ENCODE data around the gene RETREG1.
"Not testable (repeated sequence)": the region's sequence is repeated elsewhere in the genome, so short reads cannot be mapped to it uniquely, and the experiment has no call there.

The RETREG1 gene

DNA sequence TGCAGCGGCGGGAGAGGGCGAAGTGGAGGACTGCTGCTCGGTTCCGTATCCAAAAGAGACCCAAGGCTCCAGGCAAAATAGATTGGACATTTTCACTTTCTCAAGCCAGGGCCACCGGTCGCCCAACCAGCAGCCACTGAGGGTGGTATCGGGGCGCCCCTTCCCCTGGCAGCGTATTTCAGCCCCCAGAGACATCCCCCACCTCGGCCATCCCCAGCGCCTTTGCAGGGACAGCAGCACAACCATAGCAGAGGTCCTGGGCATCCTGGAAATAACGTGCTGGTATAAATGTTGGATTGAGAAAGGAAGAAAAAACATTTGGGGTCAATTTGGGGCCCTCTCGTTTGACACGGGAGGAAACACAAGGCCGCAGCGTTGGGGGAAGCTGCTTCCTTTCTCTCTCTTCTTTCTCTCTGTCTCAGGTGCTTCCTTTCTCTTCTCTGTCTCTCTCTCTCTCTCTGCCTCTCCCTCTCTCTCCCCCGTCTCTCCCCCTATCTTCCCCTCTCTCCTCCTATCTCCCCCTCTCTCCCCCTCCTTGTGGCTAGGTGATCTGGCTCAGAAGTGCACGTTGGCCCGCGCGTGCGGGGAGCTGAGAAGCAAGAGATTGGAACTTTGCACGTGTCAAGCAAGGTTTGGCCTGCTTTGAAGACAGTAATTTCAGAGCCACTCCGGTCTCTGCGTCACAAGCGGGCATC is 624 bp upstream of the RETREG1 start:
- Histone ChIP-seq H2AFZ (ENCODE audit: low read length) (peak overlapping the region; percentile 93), H3K23ac (ENCODE audit: low read depth, low read length, poor library complexity) (peak overlapping the region; percentile 57), H3K4me1 (ENCODE audit: control insufficient read depth in 2 of 2, insufficient read depth in 1 of 2, low read depth in 1 of 2, low read length in 2 of 2) (peaks cover 4 to 9% of the 10 kb centered on the region in 2 donors), H3K36me3 (replicated peaks in 1 of 2; ENCODE audit: control insufficient read depth in 2 of 2, insufficient read depth in 2 of 2, low read length in 2 of 2) (no peaks in the 10 kb centered on the region), H2BK120ac (ENCODE audit: low read depth, low read length) (peak overlapping the region; percentile 30), H3K27me3 (ENCODE audit: control insufficient read depth in 3 of 3, insufficient read depth in 3 of 3, low read depth in 1 of 3, low read length in 3 of 3) (peaks cover 6 to 77% (median 30%) of the 10 kb centered on the region in 3 experiments), H2BK12ac (ENCODE audit: low read length) (no peak overlapping the region), H3K4me3 (ENCODE audit: low read length in 2 of 2) (peak overlapping the region; percentile 50 to 94), H2BK15ac (ENCODE audit: low read length) (peak overlapping the region; percentile 43), H3K9ac (ENCODE audit: low read depth, low read length, poor library complexity) (peak overlapping the region; percentile 70), H3K4ac (ENCODE audit: low read length) (no peak overlapping the region), H4K91ac (ENCODE audit: low read depth, low read length, poor library complexity) (no peak overlapping the region), H3K9me3 (replicated peaks in 1 of 2; ENCODE audit: control insufficient read depth in 2 of 2, insufficient read depth in 1 of 2, low read depth in 1 of 2, low read length in 2 of 2) (peaks cover 0 to 4% of the 10 kb centered on the region in 2 donors), H3K27ac (replicated peaks; ENCODE audit: low read length) (no peak overlapping the region), H3K4me2 (ENCODE audit: insufficient read depth, low read length, poor library complexity, severe bottlenecking) (peak overlapping the region; percentile 94), H4K8ac (ENCODE audit: low read depth, low read length) (no peak overlapping the region), H2AK5ac (ENCODE audit: low read depth, low read length) (no peak overlapping the region), H3K18ac (ENCODE audit: low read length) (peak overlapping the region; percentile 90), H3K14ac (ENCODE audit: low read length) (peak overlapping the region; percentile 77), H3K79me1 (ENCODE audit: low read depth, low read length) (no peaks in the 10 kb centered on the region), H2BK5ac (ENCODE audit: low read length) (no peak overlapping the region)
- no CpG with 5 or more reads among the region's 27 CpGs for WGBS, 2 donors (ENCODE audit: extremely low coverage in 2 of 2, insufficient read length in 2 of 2, insufficient replicate concordance in 1 of 2)
- DNase-seq (ENCODE audit: low spot score): no peak

DNA sequence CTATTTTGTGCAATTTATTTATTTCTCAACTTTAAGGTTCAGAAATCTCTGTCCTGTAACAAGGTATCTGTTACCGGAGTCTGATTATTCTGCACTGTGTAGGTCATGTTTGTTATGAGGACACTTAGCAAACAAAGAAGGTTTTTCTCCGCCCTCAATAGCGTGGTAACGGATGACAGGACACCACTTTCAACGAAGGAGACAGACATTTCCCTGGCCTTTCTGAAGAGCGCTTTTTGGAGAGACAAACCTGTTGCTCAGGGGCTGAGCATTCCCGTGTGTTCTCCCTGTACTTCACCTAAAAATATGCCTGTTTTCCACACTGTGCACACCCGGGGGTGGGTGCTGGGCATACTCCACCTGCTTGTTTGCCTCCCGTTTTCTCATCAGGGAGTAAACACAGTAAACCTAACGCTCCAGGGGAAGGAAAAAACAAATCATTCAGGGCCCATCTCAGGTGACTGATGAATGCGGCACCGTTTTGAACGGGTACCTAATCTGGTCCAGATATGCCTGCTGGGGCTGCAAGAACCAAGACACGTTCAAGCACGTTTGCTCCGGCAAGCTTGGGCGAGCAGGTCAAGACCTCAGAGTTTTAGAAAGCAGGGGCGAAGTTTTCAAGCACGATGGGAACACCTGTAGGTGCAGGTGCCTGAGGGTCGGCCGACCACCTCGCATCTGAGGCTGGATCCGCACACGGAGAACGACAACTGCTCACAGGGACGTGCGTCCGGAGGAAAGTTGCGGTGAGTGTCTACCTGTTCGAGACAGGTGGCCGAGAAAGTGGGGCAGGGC is 859 bp downstream of the RETREG1 start:
- Histone ChIP-seq H4K91ac (ENCODE audit: low read depth, low read length, poor library complexity) (no peak overlapping the region), H3K4me2 (ENCODE audit: insufficient read depth, low read length, poor library complexity, severe bottlenecking) (peak overlapping the region; percentile 94), H2BK120ac (ENCODE audit: low read depth, low read length) (no peak overlapping the region), H3K14ac (ENCODE audit: low read length) (no peak overlapping the region), H3K23ac (ENCODE audit: low read depth, low read length, poor library complexity) (peak overlapping the region; percentile 44), H3K27me3 (ENCODE audit: control insufficient read depth in 3 of 3, insufficient read depth in 3 of 3, low read depth in 1 of 3, low read length in 3 of 3) (peaks cover 6 to 67% (median 30%) of the 10 kb centered on the region in 3 experiments), H2AFZ (ENCODE audit: low read length) (peak overlapping the region; percentile 93), H3K4me3 (ENCODE audit: low read length in 2 of 2) (peak overlapping the region; percentile 50 to 94), H2AK5ac (ENCODE audit: low read depth, low read length) (peak overlapping the region; percentile 71), H3K36me3 (replicated peaks in 1 of 2; ENCODE audit: control insufficient read depth in 2 of 2, insufficient read depth in 2 of 2, low read length in 2 of 2) (no peaks in the 10 kb centered on the region), H4K8ac (ENCODE audit: low read depth, low read length) (no peak overlapping the region), H3K4ac (ENCODE audit: low read length) (no peak overlapping the region), H2BK15ac (ENCODE audit: low read length) (no peak overlapping the region), H3K9ac (ENCODE audit: low read depth, low read length, poor library complexity) (no peak overlapping the region), H2BK5ac (ENCODE audit: low read length) (no peak overlapping the region), H3K27ac (replicated peaks; ENCODE audit: low read length) (no peak overlapping the region), H3K4me1 (ENCODE audit: control insufficient read depth in 2 of 2, insufficient read depth in 1 of 2, low read depth in 1 of 2, low read length in 2 of 2) (peaks cover 4 to 9% of the 10 kb centered on the region in 2 donors), H3K9me3 (replicated peaks in 1 of 2; ENCODE audit: control insufficient read depth in 2 of 2, insufficient read depth in 1 of 2, low read depth in 1 of 2, low read length in 2 of 2) (peaks cover 0 to 4% of the 10 kb centered on the region in 2 donors), H3K18ac (ENCODE audit: low read length) (peak overlapping the region; percentile 65), H3K79me1 (ENCODE audit: low read depth, low read length) (no peaks in the 10 kb centered on the region), H2BK12ac (ENCODE audit: low read length) (no peak overlapping the region)
- DNase-seq (ENCODE audit: low spot score): no peak
- WGBS, 2 donors (ENCODE audit: extremely low coverage in 2 of 2, insufficient read length in 2 of 2, insufficient replicate concordance in 1 of 2): no CpG with 5 or more reads among the region's 31 CpGs

- Histone ChIP-seq H3K23ac (ENCODE audit: low read depth, low read length, poor library complexity) (no peak overlapping the region), H3K4me3 (ENCODE audit: low read length in 2 of 2) (no peak overlapping the region), H3K27ac (replicated peaks; ENCODE audit: low read length) (no peak overlapping the region), H3K14ac (ENCODE audit: low read length) (no peak overlapping the region), H2BK120ac (ENCODE audit: low read depth, low read length) (no peak overlapping the region), H2BK5ac (ENCODE audit: low read length) (no peak overlapping the region), H2BK15ac (ENCODE audit: low read length) (no peak overlapping the region), H2BK12ac (ENCODE audit: low read length) (no peak overlapping the region), H3K9ac (ENCODE audit: low read depth, low read length, poor library complexity) (no peak overlapping the region), H3K4me2 (ENCODE audit: insufficient read depth, low read length, poor library complexity, severe bottlenecking) (no peak overlapping the region), H3K36me3 (replicated peaks in 1 of 2; ENCODE audit: control insufficient read depth in 2 of 2, insufficient read depth in 2 of 2, low read length in 2 of 2) (no peaks in the 10 kb centered on the region), H2AK5ac (ENCODE audit: low read depth, low read length) (no peak overlapping the region), H2AFZ (ENCODE audit: low read length) (no peak overlapping the region), H3K9me3 (replicated peaks in 1 of 2; ENCODE audit: control insufficient read depth in 2 of 2, insufficient read depth in 1 of 2, low read depth in 1 of 2, low read length in 2 of 2) (no peaks in the 10 kb centered on the region), H3K18ac (ENCODE audit: low read length) (no peak overlapping the region), H3K27me3 (ENCODE audit: control insufficient read depth in 3 of 3, insufficient read depth in 3 of 3, low read depth in 1 of 3, low read length in 3 of 3) (peaks cover 6 to 34% (median 18%) of the 10 kb centered on the region in 3 experiments), H3K4me1 (ENCODE audit: control insufficient read depth in 2 of 2, insufficient read depth in 1 of 2, low read depth in 1 of 2, low read length in 2 of 2) (peaks cover 4 to 9% of the 10 kb centered on the region in 2 donors), H4K91ac (ENCODE audit: low read depth, low read length, poor library complexity) (no peak overlapping the region), H3K79me1 (ENCODE audit: low read depth, low read length) (no peaks in the 10 kb centered on the region), H4K8ac (ENCODE audit: low read depth, low read length) (no peak overlapping the region), H3K4ac (ENCODE audit: low read length) (no peak overlapping the region)
- no CpG with 5 or more reads among the region's 2 CpGs for WGBS, 2 donors (ENCODE audit: extremely low coverage in 2 of 2, insufficient read length in 2 of 2, insufficient replicate concordance in 1 of 2)
- DNase-seq (ENCODE audit: low spot score): no peak
These were observed 4.8 kb downstream of the RETREG1 start for GRCh38 chr5:16612007-16612406.

- not testable (repeated sequence) for H2BK12ac ChIP-seq (ENCODE audit: low read length); H3K27ac ChIP-seq (replicated peaks; ENCODE audit: low read length); H3K36me3 ChIP-seq (replicated peaks in 1 of 2; ENCODE audit: control insufficient read depth in 2 of 2, insufficient read depth in 2 of 2, low read length in 2 of 2); H3K4me3 ChIP-seq (ENCODE audit: low read length in 2 of 2); H2AFZ ChIP-seq (ENCODE audit: low read length); H3K14ac ChIP-seq (ENCODE audit: low read length); H3K23ac ChIP-seq (ENCODE audit: low read depth, low read length, poor library complexity); H2BK15ac ChIP-seq (ENCODE audit: low read length); H4K91ac ChIP-seq (ENCODE audit: low read depth, low read length, poor library complexity); H3K4me1 ChIP-seq (ENCODE audit: control insufficient read depth in 2 of 2, insufficient read depth in 1 of 2, low read depth in 1 of 2, low read length in 2 of 2); H3K9ac ChIP-seq (ENCODE audit: low read depth, low read length, poor library complexity); H3K18ac ChIP-seq (ENCODE audit: low read length); H4K8ac ChIP-seq (ENCODE audit: low read depth, low read length); H2BK120ac ChIP-seq (ENCODE audit: low read depth, low read length); H3K4me2 ChIP-seq (ENCODE audit: insufficient read depth, low read length, poor library complexity, severe bottlenecking); H3K4ac ChIP-seq (ENCODE audit: low read length); DNase-seq (ENCODE audit: low spot score); H2AK5ac ChIP-seq (ENCODE audit: low read depth, low read length); H2BK5ac ChIP-seq (ENCODE audit: low read length); H3K79me1 ChIP-seq (ENCODE audit: low read depth, low read length); H3K9me3 ChIP-seq (replicated peaks in 1 of 2; ENCODE audit: control insufficient read depth in 2 of 2, insufficient read depth in 1 of 2, low read depth in 1 of 2, low read length in 2 of 2)
- no CpG with 5 or more reads among the region's 2 CpGs for WGBS, 2 donors (ENCODE audit: extremely low coverage in 2 of 2, insufficient read length in 2 of 2, insufficient replicate concordance in 1 of 2)
- peaks cover under 1 to 28% (median 7%) of the 10 kb centered on the region in 3 experiments for H3K27me3 ChIP-seq (ENCODE audit: control insufficient read depth in 3 of 3, insufficient read depth in 3 of 3, low read depth in 1 of 3, low read length in 3 of 3)
These were observed 5.9 kb downstream of the RETREG1 start for GRCh38 chr5:16610896-16611295.
